B cell (primary cell): ENCODE measurements around the gene NCBP1.

Experiments used
- EZH2 ChIP-seq: IDR thresholded peaks from 2 replicates; pipeline ENCODE4 v1.6.1; 2012; ENCODE audit warnings: borderline replicate concordance, low read depth, mild to moderate bottlenecking, moderate library complexity, low read length; ENCODE audit not compliant: insufficient read depth, poor library complexity, severe bottlenecking
- TF ChIP-seq, protein P1 (sequence below): fragments of 200-600 bp; IDR thresholded peaks from one replicate; pipeline ENCODE4 v1.8.0; 2022; ENCODE audit warnings: antibody characterized with exemption, mild to moderate bottlenecking

DNA sequence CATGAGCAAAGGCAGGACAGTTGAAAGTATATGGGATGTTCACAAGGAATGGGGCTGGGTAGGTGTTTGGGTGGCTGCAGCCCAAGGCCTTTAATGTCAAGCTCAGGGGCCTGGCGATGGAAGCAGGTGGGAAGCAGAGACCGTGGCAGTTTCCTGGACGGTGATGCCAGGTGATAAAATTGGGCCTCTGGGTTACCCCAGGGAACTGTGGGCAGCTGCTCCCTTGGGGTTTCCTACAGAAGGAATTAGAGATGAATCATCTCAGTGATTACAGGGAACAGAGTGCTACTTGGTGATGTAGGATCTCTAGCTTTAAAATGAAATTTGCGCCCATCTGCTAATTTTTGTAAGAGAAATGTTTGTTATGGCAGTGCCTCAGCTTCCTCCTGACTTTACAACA lies 39.7 kb upstream of the NCBP1 start:
- TF ChIP-seq, protein P1, sequence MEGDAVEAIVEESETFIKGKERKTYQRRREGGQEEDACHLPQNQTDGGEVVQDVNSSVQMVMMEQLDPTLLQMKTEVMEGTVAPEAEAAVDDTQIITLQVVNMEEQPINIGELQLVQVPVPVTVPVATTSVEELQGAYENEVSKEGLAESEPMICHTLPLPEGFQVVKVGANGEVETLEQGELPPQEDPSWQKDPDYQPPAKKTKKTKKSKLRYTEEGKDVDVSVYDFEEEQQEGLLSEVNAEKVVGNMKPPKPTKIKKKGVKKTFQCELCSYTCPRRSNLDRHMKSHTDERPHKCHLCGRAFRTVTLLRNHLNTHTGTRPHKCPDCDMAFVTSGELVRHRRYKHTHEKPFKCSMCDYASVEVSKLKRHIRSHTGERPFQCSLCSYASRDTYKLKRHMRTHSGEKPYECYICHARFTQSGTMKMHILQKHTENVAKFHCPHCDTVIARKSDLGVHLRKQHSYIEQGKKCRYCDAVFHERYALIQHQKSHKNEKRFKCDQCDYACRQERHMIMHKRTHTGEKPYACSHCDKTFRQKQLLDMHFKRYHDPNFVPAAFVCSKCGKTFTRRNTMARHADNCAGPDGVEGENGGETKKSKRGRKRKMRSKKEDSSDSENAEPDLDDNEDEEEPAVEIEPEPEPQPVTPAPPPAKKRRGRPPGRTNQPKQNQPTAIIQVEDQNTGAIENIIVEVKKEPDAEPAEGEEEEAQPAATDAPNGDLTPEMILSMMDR = no peak
- TF ChIP-seq EZH2 = no peak
